ENCODE results near the gene FDX1.

The FDX1 gene

DNA sequence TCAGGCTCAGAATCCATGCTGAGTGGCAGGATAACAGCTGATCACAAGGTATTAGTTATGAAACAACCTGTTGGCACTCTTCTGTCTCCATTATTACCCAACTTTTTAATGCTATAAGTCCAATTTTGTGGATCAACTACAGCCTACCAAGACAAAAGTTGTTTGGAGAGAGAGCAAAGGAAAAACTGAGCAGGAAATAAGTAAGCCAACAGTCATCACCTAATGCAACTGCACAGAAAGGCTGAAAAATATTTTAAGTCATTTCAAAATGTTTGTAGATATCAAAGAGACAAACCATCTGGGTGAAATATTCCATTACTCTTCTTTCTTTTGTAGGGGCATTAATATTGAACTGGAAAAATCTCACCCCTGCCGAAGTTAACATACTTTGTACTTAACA lies 41.6 kb downstream of the FDX1 start:
- no peak overlapping the region for H3K4me3 Mint-ChIP-seq
- peaks cover 13% of the 10 kb centered on the region for H3K36me3 Mint-ChIP-seq (ENCODE audit: low read depth)
- no peaks in the 10 kb centered on the region for H3K9me3 Mint-ChIP-seq
- no peaks in the 10 kb centered on the region for H3K27me3 Mint-ChIP-seq
- H3K4me1 Mint-ChIP-seq (ENCODE audit: low read depth): no peaks in the 10 kb centered on the region
- H3K27ac Mint-ChIP-seq: no peak overlapping the region

DNA sequence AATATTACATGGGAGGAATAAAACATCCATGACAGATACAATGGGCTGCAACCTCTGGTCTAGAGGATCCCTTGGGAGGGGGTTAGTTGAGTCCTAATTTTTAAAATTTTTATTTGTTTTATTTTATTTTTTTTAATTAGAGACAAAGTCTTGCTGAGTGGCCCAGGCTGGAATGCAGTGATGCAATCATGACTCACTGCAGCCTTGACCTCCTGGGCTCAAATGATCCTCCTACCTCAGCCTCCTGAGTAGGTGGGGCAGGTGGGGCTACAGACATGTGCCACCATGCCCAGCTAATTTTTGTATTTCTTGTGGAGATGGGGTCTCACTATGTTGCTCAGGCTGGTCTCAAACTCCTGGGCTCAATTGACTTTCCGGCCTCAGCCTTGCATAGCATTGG lies 43.1 kb downstream of the FDX1 start:
- H3K27me3 Mint-ChIP-seq: no peaks in the 10 kb centered on the region
- no peak overlapping the region for H3K4me3 Mint-ChIP-seq
- H3K4me1 Mint-ChIP-seq (ENCODE audit: low read depth): no peaks in the 10 kb centered on the region
- H3K36me3 Mint-ChIP-seq (ENCODE audit: low read depth): peaks cover 10% of the 10 kb centered on the region
- H3K27ac Mint-ChIP-seq: no peak overlapping the region
- H3K9me3 Mint-ChIP-seq: no peaks in the 10 kb centered on the region

DNA sequence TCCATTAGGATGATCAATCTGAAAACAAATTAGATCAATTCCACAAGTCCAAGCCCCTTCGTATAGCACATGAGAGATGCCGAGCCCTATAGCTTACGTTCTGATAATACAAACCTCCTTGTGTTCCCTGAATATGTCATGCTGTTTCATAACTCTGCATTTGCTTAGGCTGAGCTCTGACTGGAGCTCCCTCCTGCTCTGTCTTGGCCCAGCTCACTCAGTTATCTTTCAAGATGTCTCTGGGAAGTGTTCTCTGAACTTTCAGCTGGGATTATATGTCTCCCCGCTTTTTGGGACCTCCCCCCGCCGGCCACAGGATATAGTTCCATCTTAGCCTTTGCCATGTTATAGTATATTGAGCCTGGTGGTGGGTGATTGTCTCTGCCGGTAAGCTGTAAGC lies 44.0 kb downstream of the FDX1 start:
- H3K27me3 Mint-ChIP-seq: no peaks in the 10 kb centered on the region
- H3K4me1 Mint-ChIP-seq (ENCODE audit: low read depth): no peaks in the 10 kb centered on the region
- H3K4me3 Mint-ChIP-seq: no peak overlapping the region
- peaks cover 10% of the 10 kb centered on the region for H3K36me3 Mint-ChIP-seq (ENCODE audit: low read depth)
- no peak overlapping the region for H3K27ac Mint-ChIP-seq
- H3K9me3 Mint-ChIP-seq: no peaks in the 10 kb centered on the region

DNA sequence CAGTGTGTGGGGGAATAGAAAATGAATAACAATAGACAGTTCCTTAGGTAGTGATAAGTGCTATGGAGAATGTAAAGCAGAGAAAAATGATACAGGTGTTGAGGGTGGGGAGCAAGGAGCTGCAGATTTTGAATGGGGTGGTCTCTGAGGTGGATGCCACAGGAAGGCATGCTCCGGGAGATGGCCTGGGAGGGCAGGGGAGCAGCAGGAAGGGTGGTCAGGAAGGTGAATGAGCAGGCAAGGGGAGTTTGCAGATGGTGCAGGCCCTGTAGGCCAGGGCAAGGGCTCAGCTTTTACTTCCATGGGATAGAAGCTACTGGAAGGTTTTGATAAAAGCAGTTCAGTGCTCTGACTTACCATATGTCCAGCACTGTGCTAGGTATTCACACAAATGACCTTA lies 44.8 kb downstream of the FDX1 start:
- Mint-ChIP-seq H3K9me3 (no peaks in the 10 kb centered on the region), H3K4me3 (no peak overlapping the region), H3K4me1 (ENCODE audit: low read depth) (peaks cover 3% of the 10 kb centered on the region), H3K27me3 (no peaks in the 10 kb centered on the region), H3K36me3 (ENCODE audit: low read depth) (peaks cover 4% of the 10 kb centered on the region), H3K27ac (no peak overlapping the region)

DNA sequence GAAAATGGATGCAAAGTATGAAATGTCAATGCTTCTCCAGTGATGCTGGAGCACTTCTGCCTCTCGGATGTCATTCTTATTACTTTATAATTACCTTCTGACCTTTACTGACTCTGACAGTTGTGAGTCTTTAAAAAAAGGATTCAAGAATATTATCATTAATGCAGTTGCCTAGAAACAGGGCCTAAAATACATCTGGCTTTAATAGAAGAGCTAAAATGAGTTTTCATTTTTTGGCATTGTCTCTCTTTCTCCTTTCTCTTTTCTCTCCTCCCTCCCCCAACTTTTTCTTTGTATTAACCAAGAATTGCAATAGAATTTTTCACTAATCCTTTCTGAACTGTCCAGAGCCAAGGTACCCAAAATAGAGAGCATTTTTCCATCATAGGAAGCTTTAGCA lies 45.9 kb downstream of the FDX1 start:
- Mint-ChIP-seq H3K4me1 (ENCODE audit: low read depth) (peaks cover 3% of the 10 kb centered on the region), H3K9me3 (no peaks in the 10 kb centered on the region), H3K36me3 (ENCODE audit: low read depth) (peaks cover 4% of the 10 kb centered on the region), H3K27me3 (no peaks in the 10 kb centered on the region), H3K4me3 (no peak overlapping the region), H3K27ac (no peak overlapping the region)

DNA sequence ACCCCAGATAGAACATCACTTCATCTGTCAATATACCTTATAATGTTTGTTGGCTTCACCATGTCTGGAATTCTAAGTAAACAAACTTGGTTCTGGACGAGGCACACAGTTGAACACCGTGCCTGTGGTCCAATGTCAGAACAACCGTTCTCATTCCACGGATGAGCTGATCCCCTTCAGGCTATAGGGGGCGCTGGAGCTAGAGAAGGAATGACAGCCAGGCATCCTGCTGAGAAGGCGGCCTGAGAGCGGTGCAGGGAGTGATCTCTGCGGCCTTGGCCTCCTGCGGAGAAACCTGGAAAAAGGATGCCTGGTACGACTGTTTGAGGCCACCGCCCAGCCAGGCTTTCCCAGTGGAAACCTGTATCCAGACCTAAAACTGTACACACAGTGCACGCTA lies 48.7 kb downstream of the FDX1 start:
- H3K4me3 Mint-ChIP-seq: no peak overlapping the region
- no peak overlapping the region for H3K27ac Mint-ChIP-seq
- no peaks in the 10 kb centered on the region for H3K9me3 Mint-ChIP-seq
- H3K36me3 Mint-ChIP-seq (ENCODE audit: low read depth): no peaks in the 10 kb centered on the region
- H3K4me1 Mint-ChIP-seq (ENCODE audit: low read depth): peaks cover 3% of the 10 kb centered on the region
- no peaks in the 10 kb centered on the region for H3K27me3 Mint-ChIP-seq

DNA sequence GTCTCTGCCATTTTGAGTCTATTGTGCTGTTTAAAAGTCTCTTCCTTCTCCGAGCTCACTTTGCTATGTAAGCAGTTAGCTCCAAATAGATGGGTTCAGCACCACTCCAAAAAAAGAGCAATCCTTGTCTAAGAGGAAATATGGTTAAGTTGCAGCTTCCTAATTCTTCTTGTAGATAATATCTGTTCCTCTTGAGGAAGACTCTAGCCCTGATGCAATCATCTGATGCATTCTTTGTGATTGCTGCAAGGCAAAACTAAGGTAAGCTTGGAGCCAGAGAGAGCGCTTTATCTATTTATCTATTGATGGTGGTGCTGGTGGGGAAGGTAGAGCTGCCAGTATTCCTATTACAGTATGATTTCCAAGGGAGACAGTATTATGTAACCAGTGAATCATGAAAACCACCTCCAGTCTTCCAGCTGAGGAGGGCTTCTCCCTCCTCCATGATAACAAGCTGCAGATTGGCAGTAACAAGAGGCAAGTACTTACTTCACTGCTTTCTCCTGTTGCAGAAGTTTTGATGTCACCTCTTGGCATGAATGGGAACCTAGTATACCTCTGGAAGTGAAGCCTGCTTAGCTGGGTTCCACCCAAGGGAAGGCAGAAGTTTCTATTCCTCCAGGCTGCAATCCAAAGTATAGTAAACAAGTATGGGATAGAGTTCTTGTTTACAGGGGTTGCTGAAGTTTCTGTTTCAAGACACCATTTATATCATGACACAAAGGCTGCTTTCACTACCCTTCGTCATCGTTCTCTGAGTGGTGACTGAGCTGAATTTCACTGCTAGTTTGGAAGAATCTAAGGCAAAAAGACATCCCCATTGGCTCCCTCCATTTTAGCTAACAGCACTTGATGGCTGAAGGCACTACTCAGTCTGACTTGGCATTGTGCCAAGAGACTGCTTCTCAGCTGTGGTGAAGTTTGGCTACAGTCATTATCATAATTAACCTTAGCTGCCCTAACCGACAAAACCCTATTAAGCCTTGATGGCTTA lies 49.7 kb downstream of the FDX1 start:
- Mint-ChIP-seq H3K27me3 (no peaks in the 10 kb centered on the region), H3K36me3 (ENCODE audit: low read depth) (no peaks in the 10 kb centered on the region), H3K4me1 (ENCODE audit: low read depth) (peaks cover 3% of the 10 kb centered on the region), H3K27ac (no peak overlapping the region), H3K9me3 (no peaks in the 10 kb centered on the region), H3K4me3 (no peak overlapping the region)

DNA sequence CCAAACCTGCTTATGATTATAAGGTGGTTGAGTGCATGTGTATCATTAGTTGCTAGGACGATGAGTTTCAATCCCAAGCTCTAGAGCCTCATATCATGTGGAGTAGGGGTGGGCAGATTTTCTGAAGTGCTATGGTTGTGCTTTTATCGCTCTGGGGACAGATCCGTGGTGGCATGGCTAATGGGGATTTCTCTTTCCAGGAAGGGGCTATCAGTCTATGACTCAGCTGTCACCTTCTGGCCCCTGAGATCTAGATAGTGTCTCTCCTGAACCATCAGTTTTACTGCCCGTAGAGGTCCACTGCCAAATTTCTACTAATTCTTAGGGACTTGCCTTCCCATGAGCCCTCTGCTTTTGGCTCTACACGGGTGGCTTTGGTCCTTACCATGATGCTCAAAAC lies 51.8 kb downstream of the FDX1 start:
- Mint-ChIP-seq H3K4me3 (no peak overlapping the region), H3K36me3 (ENCODE audit: low read depth) (no peaks in the 10 kb centered on the region), H3K4me1 (ENCODE audit: low read depth) (peaks cover 3% of the 10 kb centered on the region), H3K27me3 (no peaks in the 10 kb centered on the region), H3K27ac (no peak overlapping the region), H3K9me3 (no peaks in the 10 kb centered on the region)

DNA sequence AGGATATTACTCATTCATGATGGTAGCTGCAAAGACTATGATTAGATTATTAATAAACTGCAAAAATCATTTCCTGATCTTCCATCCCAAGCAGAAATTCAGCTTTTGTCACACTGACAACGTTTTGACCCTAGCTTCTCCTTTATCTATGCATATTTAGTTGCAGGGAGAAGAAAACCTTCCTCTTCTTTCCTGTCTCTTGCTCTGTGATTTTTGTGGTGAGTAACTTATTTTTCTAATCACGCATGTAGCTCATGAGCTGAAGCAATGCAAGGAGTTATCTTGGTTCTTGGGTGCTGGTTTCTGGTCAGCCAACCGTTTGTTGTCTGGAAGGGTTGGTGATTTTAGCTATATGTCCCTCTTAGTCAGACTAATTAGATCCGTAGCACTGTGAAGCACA lies 56.4 kb downstream of the FDX1 start:
- H3K36me3 Mint-ChIP-seq (ENCODE audit: low read depth): no peaks in the 10 kb centered on the region
- H3K27me3 Mint-ChIP-seq: no peaks in the 10 kb centered on the region
- no peaks in the 10 kb centered on the region for H3K9me3 Mint-ChIP-seq
- H3K4me1 Mint-ChIP-seq (ENCODE audit: low read depth): no peaks in the 10 kb centered on the region
- no peak overlapping the region for H3K4me3 Mint-ChIP-seq
- H3K27ac Mint-ChIP-seq: no peak overlapping the region

DNA sequence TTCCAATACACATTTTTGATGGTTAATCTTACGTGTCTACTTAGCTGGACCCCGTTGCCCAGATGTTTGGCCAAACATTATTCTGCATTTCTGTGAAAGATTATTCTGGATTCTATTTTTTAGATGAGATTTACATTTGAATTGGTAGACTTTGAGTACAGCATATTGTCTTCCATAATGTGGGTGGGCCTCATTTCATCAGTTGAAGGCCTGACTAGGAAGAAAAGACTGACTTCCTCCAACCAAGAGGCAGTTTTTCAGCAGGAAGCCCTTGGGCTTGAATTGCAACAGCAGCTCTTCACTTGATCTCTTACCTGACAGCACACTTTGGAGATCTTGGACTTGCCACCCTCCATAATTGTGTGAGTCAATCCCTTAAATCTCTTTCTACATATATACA lies 58.7 kb downstream of the FDX1 start:
- Mint-ChIP-seq H3K4me3 (no peak overlapping the region), H3K36me3 (ENCODE audit: low read depth) (no peaks in the 10 kb centered on the region), H3K27ac (no peak overlapping the region), H3K27me3 (peaks cover 2% of the 10 kb centered on the region), H3K9me3 (peaks cover 3% of the 10 kb centered on the region), H3K4me1 (ENCODE audit: low read depth) (no peaks in the 10 kb centered on the region)

DNA sequence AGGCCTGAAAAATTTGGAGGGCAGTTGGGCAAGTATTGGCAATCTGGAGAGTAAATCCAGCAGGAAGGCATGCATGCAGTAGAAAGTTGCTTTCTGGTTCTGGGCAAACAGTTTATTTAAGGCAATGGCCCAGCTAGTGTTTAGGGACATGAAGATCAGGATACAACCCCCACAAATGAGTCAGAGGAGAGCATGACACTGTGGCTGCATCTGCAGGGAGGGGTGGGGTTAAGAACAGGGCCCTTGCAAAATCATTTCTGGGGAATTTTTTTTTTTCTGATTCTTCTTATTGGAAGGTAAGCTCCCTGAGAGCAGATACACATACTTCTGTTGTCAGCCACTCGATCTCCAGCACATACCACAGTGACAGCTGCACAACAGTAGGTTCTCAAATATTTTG lies 61.1 kb downstream of the FDX1 start:
- Mint-ChIP-seq H3K9me3 (peaks cover 4% of the 10 kb centered on the region), H3K36me3 (ENCODE audit: low read depth) (no peaks in the 10 kb centered on the region), H3K4me1 (ENCODE audit: low read depth) (no peaks in the 10 kb centered on the region), H3K4me3 (no peak overlapping the region), H3K27ac (no peak overlapping the region), H3K27me3 (peaks cover 3% of the 10 kb centered on the region)

DNA sequence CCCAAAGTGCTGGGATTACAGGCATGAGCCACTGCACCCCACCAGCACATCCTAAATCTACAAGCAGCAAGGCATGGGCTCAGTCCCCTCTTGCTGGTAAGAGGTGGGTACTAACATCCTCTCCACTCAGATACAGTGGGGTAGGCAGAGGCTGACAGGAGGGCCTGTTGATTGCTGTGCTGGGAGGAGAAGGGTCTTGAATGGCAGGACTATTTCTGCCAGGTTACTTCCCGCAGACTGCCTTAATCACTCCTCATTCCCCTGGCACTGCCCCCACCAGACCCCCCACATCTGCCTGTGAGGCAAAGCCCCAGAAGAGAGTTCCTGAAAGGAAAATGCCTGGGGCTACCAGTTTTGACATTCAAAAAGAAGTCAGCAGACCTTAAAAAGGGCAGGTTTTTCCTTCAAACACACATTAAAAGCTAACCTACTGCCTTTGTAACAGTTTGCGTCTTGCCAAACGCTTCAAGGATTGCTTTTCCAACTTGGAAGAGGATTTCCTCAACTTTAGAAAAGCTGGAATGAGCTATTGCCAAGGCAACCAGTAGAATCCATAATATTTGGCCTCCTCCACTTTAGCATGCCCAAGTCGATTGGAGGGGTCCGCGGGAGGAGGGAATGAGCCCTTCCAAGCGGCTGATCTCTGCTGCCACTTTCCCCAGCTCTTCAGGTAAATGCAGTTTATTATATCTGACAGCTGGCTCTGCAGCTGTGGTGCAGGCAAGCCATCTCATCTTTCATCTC lies 62.0 kb downstream of the FDX1 start:
- peaks cover 3% of the 10 kb centered on the region for H3K27me3 Mint-ChIP-seq
- H3K27ac Mint-ChIP-seq: no peak overlapping the region
- peaks cover 4% of the 10 kb centered on the region for H3K9me3 Mint-ChIP-seq
- H3K4me3 Mint-ChIP-seq: no peak overlapping the region
- H3K4me1 Mint-ChIP-seq (ENCODE audit: low read depth): no peaks in the 10 kb centered on the region
- no peaks in the 10 kb centered on the region for H3K36me3 Mint-ChIP-seq (ENCODE audit: low read depth)

DNA sequence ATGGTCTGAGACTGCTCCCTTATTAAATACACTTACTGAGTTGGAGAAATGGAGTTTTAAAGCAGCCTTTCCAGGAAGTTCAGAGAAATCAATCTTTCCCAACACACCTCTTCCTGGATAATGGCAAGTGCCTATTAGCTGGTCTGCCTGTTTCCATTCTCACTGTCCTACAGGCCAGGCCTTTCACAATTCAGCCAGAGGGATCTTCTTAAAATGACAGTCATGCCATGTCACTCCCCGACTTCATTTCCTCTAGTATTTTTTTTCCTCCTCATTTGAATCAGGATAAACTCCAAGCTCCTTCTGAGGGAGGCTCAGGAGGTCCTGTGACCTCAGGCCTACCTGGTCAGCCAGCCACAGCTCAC lies 62.6 kb downstream of the FDX1 start:
- Mint-ChIP-seq H3K4me3 (no peak overlapping the region), H3K36me3 (ENCODE audit: low read depth) (no peaks in the 10 kb centered on the region)

DNA sequence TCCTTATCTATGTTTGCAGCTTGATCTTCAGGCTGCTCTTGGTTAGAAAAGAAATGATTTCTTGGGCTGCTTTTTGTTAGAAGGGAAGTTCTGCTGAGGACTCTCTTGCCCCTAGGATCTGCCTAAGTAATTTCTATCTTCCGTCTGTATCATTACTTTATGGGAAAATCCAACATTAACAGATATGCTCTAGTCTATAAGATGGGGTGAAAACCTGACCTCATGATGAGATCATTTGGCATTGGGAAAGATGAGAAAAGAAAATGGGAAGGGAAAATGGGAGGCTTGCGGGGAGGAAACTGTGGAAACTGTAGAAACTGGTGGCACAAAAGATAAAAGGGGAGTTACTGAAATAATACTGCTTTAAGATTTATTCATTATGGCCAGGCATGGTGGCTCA lies 63.6 kb downstream of the FDX1 start:
- Mint-ChIP-seq H3K9me3 (peaks cover 4% of the 10 kb centered on the region), H3K36me3 (ENCODE audit: low read depth) (no peaks in the 10 kb centered on the region), H3K4me1 (ENCODE audit: low read depth) (no peaks in the 10 kb centered on the region), H3K27me3 (peaks cover 6% of the 10 kb centered on the region), H3K4me3 (no peak overlapping the region), H3K27ac (no peak overlapping the region)

More for the DNA sequence above, 62.6 kb downstream of the FDX1 start:
- H3K27me3 Mint-ChIP-seq: peaks cover 3% of the 10 kb centered on the region
- no peak overlapping the region for H3K27ac Mint-ChIP-seq
- H3K9me3 Mint-ChIP-seq: peaks cover 4% of the 10 kb centered on the region
- H3K4me1 Mint-ChIP-seq (ENCODE audit: low read depth): no peaks in the 10 kb centered on the region

DNA sequence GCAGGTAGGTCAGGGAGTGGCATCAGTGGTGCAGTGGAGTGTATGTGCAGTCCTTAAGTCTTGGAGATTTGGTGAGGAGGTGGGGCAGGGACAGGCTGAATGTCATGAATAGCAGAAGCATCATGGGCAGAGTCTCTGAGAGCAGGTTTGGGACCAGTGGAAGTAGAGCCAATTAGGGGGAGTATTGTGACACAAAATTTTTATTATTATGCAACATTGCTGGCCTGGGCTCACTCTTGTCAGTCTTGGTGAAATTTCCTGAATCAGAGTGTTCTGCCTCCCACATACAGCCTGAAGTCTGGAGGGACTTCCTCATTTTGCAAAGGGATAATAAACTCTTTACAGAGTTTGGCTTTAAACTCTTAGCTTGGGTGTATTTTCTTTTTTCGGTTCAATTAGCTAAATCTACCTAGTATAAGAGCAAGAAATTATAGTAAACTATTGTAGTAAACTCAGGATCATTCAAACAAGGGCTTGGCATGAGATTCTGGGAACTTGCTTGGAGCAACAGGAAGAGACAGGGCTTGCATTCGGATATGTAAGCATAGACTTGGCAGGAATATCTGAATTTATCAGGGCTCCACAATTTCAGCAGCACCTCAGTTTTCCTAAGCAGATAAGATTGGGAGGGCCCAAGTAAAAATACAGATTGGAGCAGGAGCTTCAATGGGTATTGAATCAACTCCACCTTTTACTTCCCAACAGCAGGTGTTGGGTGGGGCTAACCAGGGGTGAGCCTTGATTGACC lies 67.7 kb downstream of the FDX1 start:
- H3K36me3 Mint-ChIP-seq (ENCODE audit: low read depth): no peaks in the 10 kb centered on the region

More for the DNA sequence above, 67.7 kb downstream of the FDX1 start:
- Mint-ChIP-seq H3K27ac (no peak overlapping the region), H3K27me3 (peaks cover 10% of the 10 kb centered on the region), H3K4me1 (ENCODE audit: low read depth) (no peaks in the 10 kb centered on the region), H3K9me3 (peaks cover 4% of the 10 kb centered on the region), H3K4me3 (no peak overlapping the region)
